Measurements from ENCODE around the gene HEXD.
"Not testable (repeated sequence)": the region's sequence is repeated elsewhere in the genome, so short reads cannot be mapped to it uniquely, and the experiment has no call there.

The HEXD gene

DNA sequence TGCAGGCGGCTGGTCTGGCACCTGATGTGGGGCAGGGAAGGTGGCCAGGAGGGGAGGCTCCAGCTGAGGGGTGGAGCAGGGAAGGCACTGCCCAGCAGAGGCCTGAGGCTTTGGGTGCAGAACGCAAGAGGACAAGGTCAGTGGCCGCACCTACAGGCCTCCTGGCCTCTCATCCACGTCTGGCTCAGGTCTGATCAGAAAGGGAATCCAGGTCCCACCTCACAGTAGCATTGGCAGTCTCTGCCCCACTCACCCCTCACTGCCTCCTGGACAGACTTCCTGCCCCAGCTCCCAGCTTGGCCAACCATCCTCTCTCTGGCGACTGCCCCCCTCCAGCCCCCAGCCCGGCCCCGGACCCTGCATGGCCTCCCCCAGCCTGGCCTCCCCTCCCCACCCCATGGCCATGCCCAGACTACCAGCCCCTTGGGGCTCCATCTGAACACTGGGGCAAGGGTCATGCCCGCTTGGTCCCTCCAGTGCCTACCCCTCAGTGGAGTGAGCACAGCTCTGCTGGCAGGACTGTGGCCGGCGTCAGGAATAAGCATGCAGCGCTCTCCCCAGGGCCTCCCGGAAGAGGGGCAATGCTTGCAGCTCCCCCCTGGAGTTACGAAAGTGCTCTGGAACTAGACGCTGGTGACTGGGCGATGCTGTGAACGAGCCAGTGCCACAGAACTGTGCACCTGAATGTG is 42.0 kb upstream of the HEXD start:
- no peaks in the 10 kb centered on the region for H3K36me3 ChIP-seq (ENCODE audit: control insufficient read depth, low read length)
- H3K79me2 ChIP-seq (ENCODE audit: control insufficient read depth, low read length) = no peaks in the 10 kb centered on the region
- H3K4me2 ChIP-seq (ENCODE audit: low read length) = no peak overlapping the region
- H3K9me3 ChIP-seq (ENCODE audit: control insufficient read depth, insufficient read depth, low read length) = no peaks in the 10 kb centered on the region
- H3F3A ChIP-seq (ENCODE audit: control insufficient read depth, insufficient read depth) = no peaks in the 10 kb centered on the region
- no peaks in the 10 kb centered on the region for H3K4me1 ChIP-seq (ENCODE audit: control insufficient read depth, low read length)
- no peaks in the 10 kb centered on the region for H4K20me1 ChIP-seq (ENCODE audit: control insufficient read depth, insufficient read depth, low read depth, low read length)
- no peak for TF ChIP-seq EZH2phosphoT487 (IDR thresholded peaks at IDR 0.05; ENCODE audit: borderline replicate concordance, low read length)
- TF ChIP-seq, protein P1, sequence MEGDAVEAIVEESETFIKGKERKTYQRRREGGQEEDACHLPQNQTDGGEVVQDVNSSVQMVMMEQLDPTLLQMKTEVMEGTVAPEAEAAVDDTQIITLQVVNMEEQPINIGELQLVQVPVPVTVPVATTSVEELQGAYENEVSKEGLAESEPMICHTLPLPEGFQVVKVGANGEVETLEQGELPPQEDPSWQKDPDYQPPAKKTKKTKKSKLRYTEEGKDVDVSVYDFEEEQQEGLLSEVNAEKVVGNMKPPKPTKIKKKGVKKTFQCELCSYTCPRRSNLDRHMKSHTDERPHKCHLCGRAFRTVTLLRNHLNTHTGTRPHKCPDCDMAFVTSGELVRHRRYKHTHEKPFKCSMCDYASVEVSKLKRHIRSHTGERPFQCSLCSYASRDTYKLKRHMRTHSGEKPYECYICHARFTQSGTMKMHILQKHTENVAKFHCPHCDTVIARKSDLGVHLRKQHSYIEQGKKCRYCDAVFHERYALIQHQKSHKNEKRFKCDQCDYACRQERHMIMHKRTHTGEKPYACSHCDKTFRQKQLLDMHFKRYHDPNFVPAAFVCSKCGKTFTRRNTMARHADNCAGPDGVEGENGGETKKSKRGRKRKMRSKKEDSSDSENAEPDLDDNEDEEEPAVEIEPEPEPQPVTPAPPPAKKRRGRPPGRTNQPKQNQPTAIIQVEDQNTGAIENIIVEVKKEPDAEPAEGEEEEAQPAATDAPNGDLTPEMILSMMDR (IDR thresholded peaks at IDR 0.05; ENCODE audit: low read depth, low read length, poor library complexity, severe bottlenecking) = no peak
- H3K4me3 ChIP-seq (ENCODE audit: low read length) = no peak overlapping the region
- no peak overlapping the region for H3K27ac ChIP-seq (ENCODE audit: low read depth, low read length)
- H3K9me2 ChIP-seq (replicated peaks; ENCODE audit: control insufficient read depth, low read length) = no peaks in the 10 kb centered on the region
- H3K27me3 ChIP-seq (ENCODE audit: control insufficient read depth, low read length) = peaks cover 6% of the 10 kb centered on the region

DNA sequence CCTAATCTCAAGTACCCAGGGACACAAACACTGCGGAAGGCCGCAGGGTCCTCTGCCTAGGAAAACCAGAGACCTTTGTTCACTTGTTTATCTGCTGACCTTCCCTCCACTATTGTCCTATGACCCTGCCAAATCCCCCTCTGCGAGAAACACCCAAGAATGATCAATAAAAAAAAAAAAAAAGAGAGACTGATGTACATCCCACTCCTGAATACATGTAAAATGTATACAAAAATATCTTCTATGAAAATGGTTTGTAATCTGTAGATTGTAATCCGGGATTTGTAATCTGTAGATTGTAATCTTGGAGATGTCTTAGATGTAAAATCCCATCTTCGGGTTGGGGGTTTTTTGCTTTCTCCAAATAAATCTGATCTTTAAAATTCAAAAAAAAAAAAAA is 40.9 kb upstream of the HEXD start:
- not testable (repeated sequence) for H3K4me1 ChIP-seq (ENCODE audit: control insufficient read depth, low read length); H3K4me3 ChIP-seq (ENCODE audit: low read length); H3K9me2 ChIP-seq (replicated peaks; ENCODE audit: control insufficient read depth, low read length); H3K36me3 ChIP-seq (ENCODE audit: control insufficient read depth, low read length); H4K20me1 ChIP-seq (ENCODE audit: control insufficient read depth, insufficient read depth, low read depth, low read length); H3F3A ChIP-seq (ENCODE audit: control insufficient read depth, insufficient read depth); H3K9me3 ChIP-seq (ENCODE audit: control insufficient read depth, insufficient read depth, low read length); H3K79me2 ChIP-seq (ENCODE audit: control insufficient read depth, low read length); H3K4me2 ChIP-seq (ENCODE audit: low read length); H3K27me3 ChIP-seq (ENCODE audit: control insufficient read depth, low read length); H3K27ac ChIP-seq (ENCODE audit: low read depth, low read length)

DNA sequence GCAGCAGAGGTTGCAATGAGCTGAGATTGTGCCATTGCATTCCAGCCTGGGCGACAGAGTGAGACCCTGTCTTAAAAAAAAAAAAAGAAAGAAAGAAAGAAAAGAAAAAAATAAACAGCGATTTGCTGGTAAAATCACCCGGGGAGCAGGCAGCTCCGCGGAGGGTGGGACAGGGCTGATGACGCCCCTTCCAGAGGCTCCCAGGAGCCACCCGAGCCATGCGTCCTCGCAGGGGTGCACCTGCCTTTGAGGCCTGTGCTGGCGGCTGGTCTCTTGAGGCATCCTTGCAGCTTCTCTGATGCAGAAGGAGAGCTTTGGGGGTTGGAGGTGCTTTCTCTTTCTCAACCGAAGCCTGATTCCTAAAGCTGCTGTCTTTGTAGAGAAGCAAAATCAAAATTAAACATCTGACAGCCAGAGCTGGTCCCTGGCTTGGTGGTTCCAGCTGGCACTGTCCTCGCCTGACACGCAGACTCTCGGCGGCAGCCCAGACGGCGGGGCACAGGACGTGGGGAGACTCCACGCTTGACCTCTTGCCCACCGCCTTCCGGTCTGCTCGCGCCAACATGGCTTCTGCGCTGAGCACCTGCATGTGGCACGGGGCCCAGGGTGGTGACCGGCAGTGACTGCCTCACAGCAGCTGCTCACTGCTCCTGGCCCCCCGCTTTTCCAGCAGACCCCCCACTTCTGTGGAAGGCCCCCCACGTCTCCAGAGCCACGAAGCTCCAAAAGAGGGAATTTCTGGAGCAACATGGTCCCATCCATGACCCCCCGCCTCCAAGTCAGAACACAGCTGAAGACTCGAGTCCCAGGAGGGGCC is 40.0 kb upstream of the HEXD start:
- Histone ChIP-seq H3K9me2 (replicated peaks; ENCODE audit: control insufficient read depth, low read length) (no peaks in the 10 kb centered on the region), H3F3A (ENCODE audit: control insufficient read depth, insufficient read depth) (no peaks in the 10 kb centered on the region), H3K4me2 (ENCODE audit: low read length) (no peak overlapping the region), H3K9me3 (ENCODE audit: control insufficient read depth, insufficient read depth, low read length) (no peaks in the 10 kb centered on the region), H4K20me1 (ENCODE audit: control insufficient read depth, insufficient read depth, low read depth, low read length) (no peaks in the 10 kb centered on the region), H3K36me3 (ENCODE audit: control insufficient read depth, low read length) (no peaks in the 10 kb centered on the region), H3K27me3 (ENCODE audit: control insufficient read depth, low read length) (no peaks in the 10 kb centered on the region), H3K4me1 (ENCODE audit: control insufficient read depth, low read length) (no peaks in the 10 kb centered on the region), H3K79me2 (ENCODE audit: control insufficient read depth, low read length) (no peaks in the 10 kb centered on the region), H3K27ac (ENCODE audit: low read depth, low read length) (no peak overlapping the region), H3K4me3 (ENCODE audit: low read length) (no peak overlapping the region)
- TF ChIP-seq EZH2phosphoT487 (IDR thresholded peaks at IDR 0.05; ENCODE audit: borderline replicate concordance, low read length) = no peak
- TF ChIP-seq, protein P1 (IDR thresholded peaks at IDR 0.05; ENCODE audit: low read depth, low read length, poor library complexity, severe bottlenecking) = no peak

DNA sequence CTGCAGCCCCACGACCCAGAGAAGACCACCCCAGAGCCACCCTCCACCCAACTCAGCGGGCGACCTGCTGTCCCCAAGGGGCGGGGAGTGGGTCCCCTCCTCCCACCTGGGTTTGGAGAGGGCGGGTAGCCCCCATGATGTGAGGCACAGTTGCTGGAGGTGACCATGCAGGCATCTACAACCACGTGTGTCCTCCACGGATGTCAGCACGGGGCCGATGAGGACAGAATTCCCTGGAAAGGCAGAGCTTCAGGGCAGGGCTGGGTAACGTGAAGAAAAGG is 39.5 kb upstream of the HEXD start:
- Histone ChIP-seq H3K79me2 (ENCODE audit: control insufficient read depth, low read length) (no peaks in the 10 kb centered on the region), H3K9me2 (replicated peaks; ENCODE audit: control insufficient read depth, low read length) (no peaks in the 10 kb centered on the region), H3K27me3 (ENCODE audit: control insufficient read depth, low read length) (no peaks in the 10 kb centered on the region), H3K27ac (ENCODE audit: low read depth, low read length) (no peak overlapping the region), H3K4me1 (ENCODE audit: control insufficient read depth, low read length) (no peaks in the 10 kb centered on the region), H3K36me3 (ENCODE audit: control insufficient read depth, low read length) (no peaks in the 10 kb centered on the region), H3K4me2 (ENCODE audit: low read length) (no peak overlapping the region), H3K9me3 (ENCODE audit: control insufficient read depth, insufficient read depth, low read length) (no peaks in the 10 kb centered on the region), H3K4me3 (ENCODE audit: low read length) (no peak overlapping the region), H4K20me1 (ENCODE audit: control insufficient read depth, insufficient read depth, low read depth, low read length) (no peaks in the 10 kb centered on the region), H3F3A (ENCODE audit: control insufficient read depth, insufficient read depth) (no peaks in the 10 kb centered on the region)
- TF ChIP-seq EZH2phosphoT487 (IDR thresholded peaks at IDR 0.05; ENCODE audit: borderline replicate concordance, low read length) = no peak
- TF ChIP-seq, protein P1 (IDR thresholded peaks at IDR 0.05; ENCODE audit: low read depth, low read length, poor library complexity, severe bottlenecking) = no peak
